CD4-positive, CD25-positive, alpha-beta regulatory T cell (primary cell): Measurements from ENCODE around the gene ZNF839. TPM values are rescaled to one million over a fixed set of nuclear protein-coding genes. Genes with fewer than 3 reads are reported as not detected.

Experiments used
- ATAC-seq, 2 donors: fragments of 150-1000 bp; cut with Tn5 transposase; one replicate each; pipeline ENCODE4 v1.10.0; 2021; ENCODE audit warnings: low read depth in 2 of 2, moderate number of reproducible peaks in 2 of 2, moderate library complexity in 1 of 2
- DNase-seq, 3 donors: peaks; one replicate each; pipeline versions ENCODE4 v3.0.0 to v3.0.0-alpha.2; 2012 to 2022; ENCODE audit warnings: mixed read lengths in 1 of 3
- H3K27ac ChIP-seq: one replicate; pipeline ENCODE4 v1.7.0; 2013; ENCODE audit warnings: mild to moderate bottlenecking, low read length; ENCODE audit not compliant: insufficient read depth, poor library complexity, severe bottlenecking
- H3K27me3 ChIP-seq: one replicate; pipeline ENCODE4 v1.7.0; 2013; ENCODE audit warnings: low read length; ENCODE audit not compliant: control insufficient read depth, insufficient read depth
- H3K36me3 ChIP-seq: one replicate; pipeline ENCODE4 v1.7.0; 2013; ENCODE audit warnings: mild to moderate bottlenecking, low read length, moderate library complexity; ENCODE audit not compliant: control insufficient read depth, insufficient read depth
- H3K4me1 ChIP-seq: 2 replicates; pipeline ENCODE4 v1.7.0; 2013; ENCODE audit warnings: mild to moderate bottlenecking, low read length; ENCODE audit not compliant: insufficient read depth, control insufficient read depth, poor library complexity, severe bottlenecking
- H3K4me3 ChIP-seq: one replicate; pipeline ENCODE4 v1.7.0; 2013; ENCODE audit warnings: low read depth, mild to moderate bottlenecking, low read length, moderate library complexity
- H3K9me3 ChIP-seq, 2 experiments: 1 replicate in 1 of 2; 2 replicates in 1 of 2; pipeline ENCODE4 v1.7.0; 2013; ENCODE audit warnings: low read length in 2 of 2, mild to moderate bottlenecking in 1 of 2, moderate library complexity in 1 of 2; ENCODE audit not compliant: control insufficient read depth in 2 of 2
- H3K27ac Mint-ChIP-seq, 3 donors: one replicate each; pipeline ENCODE4 v1.8.0; 2020 to 2022; ENCODE audit warnings: mild to moderate bottlenecking in 3 of 3, mixed read lengths in 3 of 3, moderate library complexity in 2 of 3
- H3K27me3 Mint-ChIP-seq: one replicate; pipeline ENCODE4 v1.8.0; 2022; ENCODE audit warnings: mild to moderate bottlenecking, mixed read lengths
- H3K36me3 Mint-ChIP-seq: one replicate; pipeline ENCODE4 v1.8.0; 2020; ENCODE audit warnings: mixed read lengths
- H3K4me1 Mint-ChIP-seq, 4 donors: one replicate each; pipeline ENCODE4 v1.8.0; 2020 to 2022; ENCODE audit warnings: mixed read lengths in 4 of 4, mild to moderate bottlenecking in 1 of 4
- H3K4me3 Mint-ChIP-seq, 4 donors: one replicate each; pipeline ENCODE4 v1.8.0; 2020 to 2022; ENCODE audit warnings: mild to moderate bottlenecking in 4 of 4, mixed read lengths in 4 of 4, moderate library complexity in 3 of 4
- H3K9me3 Mint-ChIP-seq, 7 donors: one replicate each; pipeline ENCODE4 v1.8.0; 2020 to 2022; ENCODE audit warnings: mixed read lengths in 7 of 7, mild to moderate bottlenecking in 3 of 7, moderate library complexity in 2 of 7
- polyA plus RNA-seq, 4 donors: library from polyadenylated mRNA; unstranded; fragments of 300-500 nt; fragmentation: Illumina TruSeq; gene quantifications; one replicate each; pipeline ENCODE4 v1.2.3, GENCODE V29; 2021
- total RNA-seq: library from RNA; stranded (reverse); gene quantifications from one replicate; pipeline ENCODE4 v1.2.3, GENCODE V29; 2022

ZNF839 gene
- total and polyA plus RNA-seq, 5 donors from 2014 or later, result 3.1 to 15.3 (median 4.4) TPM

DNA sequence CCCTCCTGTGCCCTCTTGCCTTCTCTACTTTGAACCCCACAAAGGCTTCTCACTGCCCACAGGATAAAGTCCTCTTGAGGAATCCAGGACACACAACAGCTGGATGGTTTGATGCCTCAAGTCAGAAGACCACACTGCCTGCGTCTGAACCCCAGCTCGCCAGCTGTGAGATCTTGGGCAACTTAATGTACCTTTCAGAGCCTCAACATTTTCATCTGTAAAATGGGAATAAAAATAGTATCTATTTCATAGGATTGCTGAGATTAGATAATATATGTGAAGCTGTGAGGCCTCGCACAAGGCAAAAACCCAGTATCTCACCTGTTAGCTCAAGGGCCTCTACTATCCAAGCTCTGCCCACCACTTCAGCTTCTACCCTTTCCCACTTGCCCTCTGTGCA lies 40.8 kb downstream of the ZNF839 start:
- Mint-ChIP-seq H3K27ac (peak overlapping the region in 1 of 3 donors; percentile 79), H3K4me1 (peaks cover 18 to 34% (median 22%) of the 10 kb centered on the region in 4 donors), H3K27me3 (no peaks in the 10 kb centered on the region), H3K36me3 (peaks cover 26% of the 10 kb centered on the region), H3K9me3 (no peaks in the 10 kb centered on the region), H3K4me3 (peak overlapping the region in 2 of 4 donors; percentile 35 to 45)
- no peaks in the 10 kb centered on the region for H3K27me3 ChIP-seq
- ATAC-seq (no peak), DNase-seq (no peak)
- H3K36me3 ChIP-seq, result peaks cover 37% of the 10 kb centered on the region
- H3K9me3 ChIP-seq, result no peaks in the 10 kb centered on the region
- H3K27ac ChIP-seq, result no peak overlapping the region
- no peak overlapping the region for H3K4me3 ChIP-seq
- H3K4me1 ChIP-seq, result peaks cover 22% of the 10 kb centered on the region

DNA sequence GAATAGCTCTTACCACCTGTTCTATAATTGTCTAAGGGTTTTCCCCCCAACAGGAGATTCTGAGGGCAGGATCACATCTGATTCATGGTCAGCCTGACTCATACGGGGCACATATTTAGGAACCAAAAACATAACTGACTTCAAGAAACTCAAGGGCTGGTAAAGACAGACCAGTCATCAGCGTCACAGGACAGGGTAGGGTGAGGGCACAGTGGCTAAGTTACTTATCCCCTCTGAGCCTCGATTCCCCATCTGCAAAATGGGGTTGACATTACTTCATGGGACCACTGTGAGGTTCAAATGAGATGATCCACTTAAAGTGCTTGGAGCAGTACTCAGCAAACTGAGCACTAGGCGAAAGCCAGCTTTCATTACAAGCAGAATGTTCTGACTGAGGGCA lies 42.5 kb downstream of the ZNF839 start:
- Histone ChIP-seq H3K27ac (peak overlapping the region; percentile 85), H3K4me3 (peak overlapping the region; percentile 99), H3K36me3 (peaks cover 21% of the 10 kb centered on the region), H3K9me3 (no peaks in the 10 kb centered on the region), H3K4me1 (peaks cover 22% of the 10 kb centered on the region), H3K27me3 (no peaks in the 10 kb centered on the region)
- Mint-ChIP-seq H3K4me3 (peak overlapping the region in 2 of 4 donors; percentile 96 to 98), H3K9me3 (no peaks in the 10 kb centered on the region), H3K27me3 (no peaks in the 10 kb centered on the region), H3K4me1 (peaks cover 18 to 34% (median 23%) of the 10 kb centered on the region in 4 donors), H3K27ac (peak overlapping the region; percentile 90 to 98 (median 97)), H3K36me3 (peaks cover 18% of the 10 kb centered on the region)
- DNase-seq (peak in 2 of 3 donors; percentile 9 to 51), ATAC-seq (peak; percentile 17 to 26)

DNA sequence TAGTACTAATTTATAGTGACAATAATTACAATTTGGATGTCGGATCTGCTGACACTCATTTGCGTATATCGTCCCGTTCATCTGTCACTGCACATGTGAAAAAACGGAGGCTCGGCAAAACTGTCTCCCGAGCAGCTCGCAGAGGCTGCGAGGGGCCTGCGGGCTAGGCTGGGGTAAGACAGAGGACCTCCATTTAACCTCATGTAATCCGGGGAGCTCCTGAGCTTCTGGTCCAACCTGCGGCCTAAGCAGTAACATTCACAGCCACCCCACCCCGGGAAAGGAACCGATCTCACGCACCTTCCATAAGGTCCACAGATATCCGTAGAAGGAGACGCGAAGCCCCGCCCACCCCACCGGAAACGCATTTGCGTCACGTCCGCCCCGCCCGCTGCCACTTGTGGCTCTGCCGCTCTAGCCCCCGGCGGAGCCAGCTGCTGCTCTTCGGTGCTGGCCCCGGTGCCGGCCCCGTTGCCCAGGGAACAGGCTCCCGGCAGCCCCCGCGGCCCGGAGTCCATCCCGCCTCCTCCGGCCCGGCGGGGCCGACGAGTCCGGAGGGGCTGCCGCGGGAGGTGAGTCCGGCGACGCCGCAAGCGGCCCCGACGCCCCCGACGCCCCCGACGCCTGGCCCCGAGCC lies 43.1 kb downstream of the ZNF839 start, which contains the start of the genes CINP and TECPR2:
CINP (minus strand) TSS at position 346 of the 637 bp plus-strand sequence; CDS start at position 307, 39 bp downstream.
TECPR2 (plus strand) TSS at position 397 of the 637 bp plus-strand sequence. CDS start 13,781 bp downstream, outside the sequence.
- peaks cover 16% of the 10 kb centered on the region for H3K36me3 ChIP-seq
- no peaks in the 10 kb centered on the region for H3K27me3 ChIP-seq
- H3K4me3 ChIP-seq, result peak within 1 kb of the TSS; percentile 99
- H3K27ac Mint-ChIP-seq, result peak within 1 kb of the TSS; percentile 90 to 98 (median 97)
- H3K9me3 Mint-ChIP-seq, result no peaks in the 10 kb centered on the region
- peak within 1 kb of the TSS in 2 of 4 donors; percentile 96 to 98 for H3K4me3 Mint-ChIP-seq
- DNase-seq (peak; percentile 92 to 96 (median 94)), ATAC-seq (peak; percentile 94 to 96)
- no peaks in the 10 kb centered on the region for H3K9me3 ChIP-seq
- no peaks in the 10 kb centered on the region for H3K27me3 Mint-ChIP-seq
- H3K4me1 ChIP-seq, result peaks cover 22% of the 10 kb centered on the region
- H3K36me3 Mint-ChIP-seq, result peaks cover 13% of the 10 kb centered on the region
- peaks cover 13 to 31% (median 24%) of the 10 kb centered on the region in 4 donors for H3K4me1 Mint-ChIP-seq
- H3K27ac ChIP-seq, result peak within 1 kb of the TSS; percentile 85

DNA sequence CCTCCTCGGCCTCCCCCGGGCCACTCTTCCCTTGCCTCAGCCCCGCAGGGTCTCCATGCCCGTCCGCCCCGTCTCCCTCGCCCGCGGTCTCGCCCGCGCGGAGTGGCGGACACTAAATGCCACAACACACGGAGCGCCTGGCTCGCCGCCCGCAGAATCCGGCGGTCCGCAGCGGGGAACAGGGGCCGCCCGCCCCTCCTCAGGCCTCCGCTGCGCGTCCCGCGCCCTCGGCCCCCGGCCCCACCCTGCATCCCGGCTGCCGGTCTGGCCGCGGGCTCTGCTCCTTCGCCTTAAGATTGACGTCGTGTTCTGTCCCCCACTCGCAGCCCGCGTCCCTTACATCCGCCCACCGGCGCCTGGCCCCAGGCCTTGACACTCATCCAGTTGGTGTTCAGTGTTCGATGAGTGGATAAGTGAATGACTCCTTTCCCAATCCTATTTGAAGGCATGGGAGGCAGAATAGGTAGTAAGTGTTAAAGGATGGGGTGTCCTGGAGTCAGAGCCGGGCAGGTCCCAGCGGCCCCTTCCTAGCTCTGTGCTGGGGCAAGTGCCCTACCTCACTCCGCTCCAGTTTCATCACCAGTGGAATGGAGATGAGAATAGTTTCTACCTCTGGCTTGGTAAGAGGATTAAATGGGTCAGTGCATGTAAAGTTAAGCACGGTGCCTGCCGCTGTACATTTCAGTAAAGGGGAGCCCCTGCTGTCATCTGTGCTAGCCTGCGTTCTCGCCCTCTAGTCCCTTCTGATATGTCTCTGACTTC lies 43.8 kb downstream of the ZNF839 start:
- ATAC-seq, result no peak
- Mint-ChIP-seq H3K36me3 (peaks cover 7% of the 10 kb centered on the region), H3K27ac (peak overlapping the region in 1 of 3 donors; percentile 33), H3K4me3 (no peak overlapping the region), H3K27me3 (no peaks in the 10 kb centered on the region), H3K9me3 (no peaks in the 10 kb centered on the region), H3K4me1 (peaks cover 11 to 31% (median 22%) of the 10 kb centered on the region in 4 donors)
- no peaks in the 10 kb centered on the region for H3K9me3 ChIP-seq
- peaks cover 9% of the 10 kb centered on the region for H3K36me3 ChIP-seq
- peaks cover 22% of the 10 kb centered on the region for H3K4me1 ChIP-seq
- peak overlapping the region; percentile 85 for H3K27ac ChIP-seq
- H3K4me3 ChIP-seq, result peak overlapping the region; percentile 61
- DNase-seq, result peak; percentile 7 to 55 (median 21)
- H3K27me3 ChIP-seq, result no peaks in the 10 kb centered on the region

DNA sequence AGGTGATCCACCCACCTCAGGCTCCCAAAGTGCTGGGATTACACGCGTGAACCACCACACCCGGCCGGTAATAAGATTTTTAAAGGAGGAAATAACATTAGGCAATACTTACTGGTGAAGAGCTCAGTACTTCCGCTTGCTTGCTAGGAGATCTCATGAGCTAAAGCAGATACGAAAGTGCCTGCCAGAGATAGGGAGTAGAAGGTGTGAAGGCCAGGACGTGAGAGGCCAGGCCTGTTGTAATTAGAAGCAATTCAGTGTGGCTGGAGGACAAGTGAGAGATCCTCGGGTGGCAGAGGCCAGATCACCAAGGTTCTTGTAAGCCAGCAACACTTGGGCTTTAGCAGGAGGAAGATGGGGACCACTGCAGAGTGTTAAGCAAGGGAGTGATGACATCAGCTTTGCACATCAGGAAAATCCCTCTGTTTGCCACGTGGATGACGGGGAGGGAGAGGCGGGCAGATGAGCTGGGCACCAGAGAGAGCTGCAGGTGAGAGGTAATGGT lies 50.8 kb downstream of the ZNF839 start:
- H3K36me3 Mint-ChIP-seq, result peaks cover 13% of the 10 kb centered on the region
- DNase-seq (no peak), ATAC-seq (no peak)
- no peaks in the 10 kb centered on the region for H3K4me1 ChIP-seq
- H3K9me3 ChIP-seq, result no peaks in the 10 kb centered on the region
- no peaks in the 10 kb centered on the region for H3K9me3 Mint-ChIP-seq
- peak overlapping the region in 2 of 3 donors; percentile 48 to 51 for H3K27ac Mint-ChIP-seq
- H3K36me3 ChIP-seq, result no peaks in the 10 kb centered on the region
- no peaks in the 10 kb centered on the region for H3K27me3 ChIP-seq
- H3K4me1 Mint-ChIP-seq, result peaks cover 6 to 22% (median 13%) of the 10 kb centered on the region in 4 donors
- no peak overlapping the region for H3K4me3 ChIP-seq
- H3K27me3 Mint-ChIP-seq, result no peaks in the 10 kb centered on the region
- H3K4me3 Mint-ChIP-seq, result peak overlapping the region in 1 of 4 donors; percentile 64
- no peak overlapping the region for H3K27ac ChIP-seq

DNA sequence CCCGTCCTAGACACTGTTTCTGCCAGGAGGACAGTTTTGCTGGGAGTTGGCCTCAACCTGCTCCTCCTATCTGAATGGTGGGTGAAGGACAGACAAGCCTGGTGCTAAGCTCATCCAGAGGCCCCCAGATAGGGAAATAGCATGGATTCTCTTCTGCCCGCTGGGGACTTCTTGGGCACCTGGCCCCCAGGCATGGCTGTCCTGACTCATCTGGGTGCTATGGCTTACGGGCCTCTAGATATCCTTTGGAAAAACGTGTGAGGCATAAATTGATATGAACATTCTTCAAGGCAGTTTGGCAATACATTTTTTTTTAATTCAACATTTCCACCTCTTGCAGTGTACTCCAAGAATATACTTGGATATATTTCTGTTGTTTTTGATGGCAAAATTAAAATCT lies 51.8 kb downstream of the ZNF839 start:
- no peaks in the 10 kb centered on the region for H3K9me3 Mint-ChIP-seq

DNA sequence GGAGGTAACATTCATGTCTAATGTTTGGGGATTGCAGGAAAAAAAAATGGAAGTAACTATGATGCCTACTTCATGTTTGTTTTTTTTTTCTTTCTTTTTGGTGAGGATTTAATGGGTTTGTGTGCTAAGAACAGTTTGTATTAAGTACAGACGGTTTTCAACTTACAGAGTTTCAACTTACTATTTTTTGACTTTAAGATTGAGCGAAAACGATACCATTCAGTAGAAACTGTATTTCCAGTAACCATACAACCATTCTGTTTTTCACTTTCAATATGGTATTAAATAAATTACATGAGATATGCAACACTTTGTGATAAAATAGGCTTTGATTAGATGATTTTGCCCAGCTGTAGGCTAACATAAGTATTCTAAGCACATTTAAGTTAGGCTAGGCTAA lies 53.6 kb downstream of the ZNF839 start:
- H3K27ac Mint-ChIP-seq, result no peak overlapping the region
- H3K27me3 ChIP-seq, result no peaks in the 10 kb centered on the region
- DNase-seq (peak in 1 of 3 donors; percentile 16), ATAC-seq (no peak)
- no peak overlapping the region for H3K4me3 Mint-ChIP-seq
- H3K4me3 ChIP-seq, result no peak overlapping the region
- no peaks in the 10 kb centered on the region for H3K9me3 Mint-ChIP-seq
- peaks cover 10 to 17% (median 11%) of the 10 kb centered on the region in 4 donors for H3K4me1 Mint-ChIP-seq
- H3K27ac ChIP-seq, result no peak overlapping the region
- H3K36me3 ChIP-seq, result peaks cover 8% of the 10 kb centered on the region
- H3K27me3 Mint-ChIP-seq, result no peaks in the 10 kb centered on the region
- H3K36me3 Mint-ChIP-seq, result peaks cover 18% of the 10 kb centered on the region
- no peaks in the 10 kb centered on the region for H3K4me1 ChIP-seq
- no peaks in the 10 kb centered on the region for H3K9me3 ChIP-seq

More for the DNA sequence above, 51.8 kb downstream of the ZNF839 start:
- Mint-ChIP-seq H3K27me3 (no peaks in the 10 kb centered on the region), H3K27ac (no peak overlapping the region), H3K36me3 (peaks cover 14% of the 10 kb centered on the region), H3K4me3 (no peak overlapping the region), H3K4me1 (peaks cover 10 to 22% (median 14%) of the 10 kb centered on the region in 4 donors)
- H3K27ac ChIP-seq, result no peak overlapping the region
- no peak for DNase-seq
- no peaks in the 10 kb centered on the region for H3K9me3 ChIP-seq
- ATAC-seq, result no peak
- H3K36me3 ChIP-seq, result no peaks in the 10 kb centered on the region
- no peak overlapping the region for H3K4me3 ChIP-seq
- no peaks in the 10 kb centered on the region for H3K27me3 ChIP-seq
- H3K4me1 ChIP-seq, result no peaks in the 10 kb centered on the region
